Measurements from ENCODE around the gene ADGB. TPM values are rescaled to one million over a fixed set of nuclear protein-coding genes. Genes with fewer than 3 reads are reported as not detected.

Gene ADGB
- total RNA-seq, 1 experiment from 2014 or later: not detected

GRCh38 chr6:146700078-146700686 is 101.4 kb downstream of the ADGB start:
- DNase-seq: peak; percentile 69
- Mint-ChIP-seq H3K4me3 (ENCODE audit: low read depth, unreplicated experiment) (no peak overlapping the region), H3K27ac (ENCODE audit: unreplicated experiment) (no peak overlapping the region), H3K4me1 (ENCODE audit: low read depth, unreplicated experiment) (no peaks in the 10 kb centered on the region), H3K9me3 (ENCODE audit: low read depth, unreplicated experiment) (no peaks in the 10 kb centered on the region), H3K27me3 (ENCODE audit: unreplicated experiment) (no peaks in the 10 kb centered on the region), H3K36me3 (ENCODE audit: insufficient read depth, unreplicated experiment) (no peaks in the 10 kb centered on the region)
- intact Hi-C loops (cut with micrococcal nuclease; ENCODE audit: unreplicated experiment): loop anchor here (1.0 to 2.0 kb wide), 3 partner anchors 238 to 771 kb away; no protein-coding TSS in a partner anchor
- CTCF ChIA-PET: interaction anchor here (0.8 kb wide), 1 partner anchor 659 kb away, joined by 4 read pairs; no protein-coding TSS in a partner anchor
- BruUV-seq (replicated peaks): no TSS peak
- TF ChIP-seq CTCF (IDR thresholded peaks at IDR 0.05; ENCODE audit: unreplicated experiment): peak; percentile 15

GRCh38 chr6:146701632-146702031 is 102.9 kb downstream of the ADGB start:
- CTCF ChIA-PET: no interaction called here
- TF ChIP-seq CTCF (IDR thresholded peaks at IDR 0.05; ENCODE audit: unreplicated experiment): no peak
- intact Hi-C loops (cut with micrococcal nuclease; ENCODE audit: unreplicated experiment): loop anchor here (2.0 kb wide), 2 partner anchors 661 to 773 kb away; no protein-coding TSS in a partner anchor
- DNase-seq: no peak
- Mint-ChIP-seq H3K4me3 (ENCODE audit: low read depth, unreplicated experiment) (no peak overlapping the region), H3K27me3 (ENCODE audit: unreplicated experiment) (no peaks in the 10 kb centered on the region), H3K27ac (ENCODE audit: unreplicated experiment) (no peak overlapping the region), H3K4me1 (ENCODE audit: low read depth, unreplicated experiment) (no peaks in the 10 kb centered on the region), H3K36me3 (ENCODE audit: insufficient read depth, unreplicated experiment) (no peaks in the 10 kb centered on the region), H3K9me3 (ENCODE audit: low read depth, unreplicated experiment) (no peaks in the 10 kb centered on the region)
- no TSS peak for BruUV-seq (replicated peaks)

GRCh38 chr6:146709036-146709622 is 110.4 kb downstream of the ADGB start:
- H3K27me3 Mint-ChIP-seq (ENCODE audit: unreplicated experiment): no peaks in the 10 kb centered on the region
- intact Hi-C loops (cut with micrococcal nuclease; ENCODE audit: unreplicated experiment): no loop called here
- CTCF ChIA-PET: no interaction called here

GRCh38 chr6:146719387-146719786 is 120.6 kb downstream of the ADGB start:
- Mint-ChIP-seq H3K4me3 (ENCODE audit: low read depth, unreplicated experiment) (no peak overlapping the region), H3K36me3 (ENCODE audit: insufficient read depth, unreplicated experiment) (no peaks in the 10 kb centered on the region), H3K27ac (ENCODE audit: unreplicated experiment) (no peak overlapping the region), H3K27me3 (ENCODE audit: unreplicated experiment) (no peaks in the 10 kb centered on the region), H3K9me3 (ENCODE audit: low read depth, unreplicated experiment) (no peaks in the 10 kb centered on the region), H3K4me1 (ENCODE audit: low read depth, unreplicated experiment) (no peaks in the 10 kb centered on the region)
- no peak for TF ChIP-seq CTCF (IDR thresholded peaks at IDR 0.05; ENCODE audit: unreplicated experiment)
- BruUV-seq (replicated peaks): no TSS peak
- CTCF ChIA-PET: no interaction called here
- intact Hi-C loops (cut with micrococcal nuclease; ENCODE audit: unreplicated experiment): no loop called here
- DNase-seq: no peak

More at GRCh38 chr6:146709036-146709622, 110.4 kb downstream of the ADGB start:
- DNase-seq: no peak
- Mint-ChIP-seq H3K4me3 (ENCODE audit: low read depth, unreplicated experiment) (no peak overlapping the region), H3K27ac (ENCODE audit: unreplicated experiment) (no peak overlapping the region), H3K4me1 (ENCODE audit: low read depth, unreplicated experiment) (peaks cover 9% of the 10 kb centered on the region), H3K36me3 (ENCODE audit: insufficient read depth, unreplicated experiment) (no peaks in the 10 kb centered on the region), H3K9me3 (ENCODE audit: low read depth, unreplicated experiment) (no peaks in the 10 kb centered on the region)
- no peak for TF ChIP-seq CTCF (IDR thresholded peaks at IDR 0.05; ENCODE audit: unreplicated experiment)
- no TSS peak for BruUV-seq (replicated peaks)

All from Calu3 (cell line).